TTC549 (cell line): ENCODE results near the gene RNF212.
"Not testable (repeated sequence)": the region's sequence is repeated elsewhere in the genome, so short reads cannot be mapped to it uniquely, and the experiment has no call there.

Experiments used
- FAIRE-seq: peaks from 2 replicates; lab custom pipeline; 2012; peaks lifted over from hg19 to GRCh38; lab: Jason Lieb, UNC

The RNF212 gene

GRCh38 chr4:1047976-1048772 is 65.2 kb downstream of the RNF212 start:
- no peak for FAIRE-seq

GRCh38 chr4:1047106-1047975 is 66.0 kb downstream of the RNF212 start:
- no peak for FAIRE-seq

GRCh38 chr4:1046581-1047011 is 66.8 kb downstream of the RNF212 start:
- FAIRE-seq: not testable (repeated sequence)

- FAIRE-seq: no peak
Measured at GRCh38 chr4:1045595-1046201, 67.7 kb downstream of the RNF212 start.

GRCh38 chr4:1045193-1045594 is 68.2 kb downstream of the RNF212 start:
- no peak for FAIRE-seq

GRCh38 chr4:1044469-1045192 is 68.7 kb downstream of the RNF212 start:
- FAIRE-seq: no peak

GRCh38 chr4:1043651-1044468 is 69.5 kb downstream of the RNF212 start:
- FAIRE-seq: no peak

GRCh38 chr4:1043162-1043561 is 70.2 kb downstream of the RNF212 start:
- FAIRE-seq: no peak

- FAIRE-seq: no peak
Measured at GRCh38 chr4:1042352-1043055, 70.9 kb downstream of the RNF212 start.

- no peak for FAIRE-seq
Measured at GRCh38 chr4:1041936-1042330, 71.4 kb downstream of the RNF212 start.

GRCh38 chr4:1041147-1041935 is 72.0 kb downstream of the RNF212 start:
- no peak for FAIRE-seq

GRCh38 chr4:1040344-1041146 is 72.8 kb downstream of the RNF212 start:
- no peak for FAIRE-seq

GRCh38 chr4:1039493-1040343 is 73.6 kb downstream of the RNF212 start:
- no peak for FAIRE-seq

GRCh38 chr4:1038948-1039492 is 74.3 kb downstream of the RNF212 start:
- no peak for FAIRE-seq

GRCh38 chr4:1036976-1037810 is 76.2 kb downstream of the RNF212 start:
- FAIRE-seq: no peak

GRCh38 chr4:1036095-1036494 is 77.3 kb downstream of the RNF212 start:
- no peak for FAIRE-seq

GRCh38 chr4:1035510-1035909 is 77.9 kb downstream of the RNF212 start:
- no peak for FAIRE-seq
